Measurements from ENCODE around the gene TSG101. TPM values are rescaled to one million over a fixed set of nuclear protein-coding genes. Genes with fewer than 3 reads are reported as not detected.

Gene TSG101, protein sequence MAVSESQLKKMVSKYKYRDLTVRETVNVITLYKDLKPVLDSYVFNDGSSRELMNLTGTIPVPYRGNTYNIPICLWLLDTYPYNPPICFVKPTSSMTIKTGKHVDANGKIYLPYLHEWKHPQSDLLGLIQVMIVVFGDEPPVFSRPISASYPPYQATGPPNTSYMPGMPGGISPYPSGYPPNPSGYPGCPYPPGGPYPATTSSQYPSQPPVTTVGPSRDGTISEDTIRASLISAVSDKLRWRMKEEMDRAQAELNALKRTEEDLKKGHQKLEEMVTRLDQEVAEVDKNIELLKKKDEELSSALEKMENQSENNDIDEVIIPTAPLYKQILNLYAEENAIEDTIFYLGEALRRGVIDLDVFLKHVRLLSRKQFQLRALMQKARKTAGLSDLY
- total RNA-seq (2022; extraction: Qiagen RNA extraction): 91.2 to 112 TPM (median 97.0 TPM) in 5 replicates

DNA sequence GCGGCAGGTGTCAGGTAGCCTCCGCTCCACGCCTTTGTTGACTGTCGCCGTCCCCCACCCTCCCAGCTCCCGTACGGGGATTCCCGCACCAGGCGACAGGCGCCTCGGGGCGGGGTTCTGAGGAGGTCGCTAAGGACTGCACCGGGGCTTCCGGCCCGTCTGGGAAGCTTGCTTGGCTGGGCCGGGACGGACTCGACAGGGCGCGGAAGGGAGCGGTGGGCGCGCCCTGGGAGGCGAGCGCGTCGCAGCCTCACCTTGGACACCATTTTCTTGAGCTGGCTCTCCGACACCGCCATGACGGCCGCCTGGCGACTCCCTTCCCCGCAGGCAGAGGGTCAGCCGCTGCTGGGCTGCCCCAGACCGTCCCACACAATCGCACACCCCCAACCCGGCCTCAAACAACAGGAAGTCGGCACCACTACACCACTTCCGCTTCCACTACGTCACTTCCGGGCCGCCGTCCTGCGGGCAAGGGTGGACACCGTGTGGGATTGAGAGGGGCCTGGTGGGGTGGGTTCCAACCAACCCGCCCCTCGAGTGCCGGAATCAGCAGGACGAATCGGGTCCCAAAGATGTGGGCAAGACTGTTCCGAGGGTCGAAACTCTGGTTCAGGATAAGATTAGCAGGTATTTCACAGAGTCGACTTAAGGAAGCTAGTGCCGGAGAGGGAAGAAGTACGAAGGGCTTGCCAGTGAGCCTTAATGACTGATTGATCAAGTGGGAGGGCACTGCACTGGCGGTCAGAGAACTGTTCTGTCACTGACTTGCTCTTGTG, at the start of gene TSG101:
TSS of gene TSG101 (minus strand) at position 422 of the 776 bp plus-strand sequence. CDS start at position 296, 126 bp downstream.

GRCh38 chr11:18455686-18456372, 70.9 kb downstream of the TSG101 start, which contains the start of gene LDHAL6A:
TSS of gene LDHAL6A (plus strand) at chr11:18455856. CDS start at chr11:18456681, 825 bp downstream.

Other genes with a start within 250 kb of the TSG101 start
- gene HPS5, start 204.8 kb downstream of the TSG101 start, total RNA-seq (2022; extraction: Qiagen RNA extraction): 12.1 to 17.6 TPM (median 13.5 TPM) in 5 replicates
- gene GTF2H1, start 204.4 kb downstream of the TSG101 start, total RNA-seq (2022; extraction: Qiagen RNA extraction): 31.4 to 39.7 TPM (median 34.5 TPM) in 5 replicates
- 2,634 to 4,068 TPM (median 3,108 TPM) in 5 replicates for gene LDHA, start 132.4 kb downstream of the TSG101 start, total RNA-seq (2022; extraction: Qiagen RNA extraction)
- 0.13 to 0.17 TPM (median 0.15 TPM) in 3 of 5 replicates, not detected in the others for gene LDHC, start 114.6 kb downstream of the TSG101 start, total RNA-seq (2022; extraction: Qiagen RNA extraction)
- not detected in 5 replicates for gene LDHAL6A, start 71.1 kb downstream of the TSG101 start, total RNA-seq (2022; extraction: Qiagen RNA extraction)
- gene UEVLD, start 61.8 kb upstream of the TSG101 start, total RNA-seq (2022; extraction: Qiagen RNA extraction): 17.3 to 25.0 TPM (median 19.2 TPM) in 5 replicates
- gene MISFA, start 72.8 kb upstream of the TSG101 start, total RNA-seq (2022; extraction: Qiagen RNA extraction): 1.4 to 2.6 TPM (median 1.6 TPM) in 5 replicates
- gene SPTY2D1, start 107.4 kb upstream of the TSG101 start, total RNA-seq (2022; extraction: Qiagen RNA extraction): 13.7 to 21.8 TPM (median 16.3 TPM) in 5 replicates
- gene TMEM86A, start 171.8 kb upstream of the TSG101 start, total RNA-seq (2022; extraction: Qiagen RNA extraction): 0.18 to 0.38 TPM (median 0.32 TPM) in 5 replicates
- not detected in 5 replicates for gene IGSF22, start 199.2 kb upstream of the TSG101 start, total RNA-seq (2022; extraction: Qiagen RNA extraction)